HG03045 (cell line): ENCODE measurements around the gene ZC3H7A.
A peak's percentile ranks its signal among the peaks of the same experiment; 100 is the strongest.

ENCODE experiments used
- ATAC-seq: cut with Tn5 transposase; IDR thresholded peaks from one replicate; pipeline ENCODE4 v1.9.1; 2021; ENCODE audit warnings: mild to moderate bottlenecking, moderate library complexity; ENCODE audit not compliant: unreplicated experiment

Gene ZC3H7A

DNA sequence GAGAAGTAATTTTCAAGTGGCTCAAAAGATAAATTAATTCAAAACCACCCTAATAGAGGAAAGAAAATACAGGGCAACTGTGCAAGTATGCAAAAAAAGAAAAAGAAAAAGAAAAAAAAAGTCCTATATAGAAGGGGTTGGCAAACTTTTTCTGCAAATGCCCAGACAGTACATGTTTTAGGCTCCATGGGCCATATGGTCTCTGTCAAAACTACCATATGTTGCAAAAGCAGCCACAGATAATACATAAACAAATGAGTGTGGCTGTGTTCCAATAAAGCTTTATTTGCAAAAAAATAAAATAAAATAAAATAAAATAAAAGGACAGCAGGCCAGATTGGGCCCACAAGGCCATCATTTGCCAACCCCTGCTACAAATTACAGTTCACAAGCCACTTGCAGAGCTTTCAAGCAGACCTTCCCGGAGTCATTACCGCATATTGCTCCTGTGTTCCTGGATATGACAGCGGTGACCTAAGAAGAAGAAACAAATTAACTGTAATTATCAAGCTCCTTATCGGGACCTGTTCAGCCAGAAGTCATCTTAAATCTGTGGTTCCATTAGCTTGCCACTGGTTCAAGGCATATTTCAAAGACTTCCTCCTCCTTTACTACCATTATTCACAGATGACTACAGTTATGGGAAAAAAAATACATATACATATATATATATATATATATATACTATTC lies 15.9 kb downstream of the ZC3H7A start:
- ATAC-seq = no peak

DNA sequence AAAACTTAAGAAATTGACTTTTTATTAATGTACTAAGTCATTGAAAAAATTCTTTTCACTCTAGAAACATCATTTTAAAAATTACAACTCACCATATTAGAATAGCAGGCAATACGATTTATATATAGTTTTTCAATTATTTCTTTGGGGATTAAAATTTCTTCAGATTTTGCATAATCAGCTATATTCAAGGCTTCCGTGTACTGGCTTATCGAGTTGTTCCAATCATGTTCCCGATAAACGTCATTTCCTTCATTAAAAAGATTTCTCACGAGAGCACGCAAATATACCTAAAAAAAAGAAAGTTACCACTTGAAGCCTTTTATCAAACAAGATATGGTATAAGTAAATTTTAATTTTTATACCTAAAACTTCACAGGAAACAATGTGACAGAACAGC lies 18.0 kb downstream of the ZC3H7A start:
- no peak for ATAC-seq

DNA sequence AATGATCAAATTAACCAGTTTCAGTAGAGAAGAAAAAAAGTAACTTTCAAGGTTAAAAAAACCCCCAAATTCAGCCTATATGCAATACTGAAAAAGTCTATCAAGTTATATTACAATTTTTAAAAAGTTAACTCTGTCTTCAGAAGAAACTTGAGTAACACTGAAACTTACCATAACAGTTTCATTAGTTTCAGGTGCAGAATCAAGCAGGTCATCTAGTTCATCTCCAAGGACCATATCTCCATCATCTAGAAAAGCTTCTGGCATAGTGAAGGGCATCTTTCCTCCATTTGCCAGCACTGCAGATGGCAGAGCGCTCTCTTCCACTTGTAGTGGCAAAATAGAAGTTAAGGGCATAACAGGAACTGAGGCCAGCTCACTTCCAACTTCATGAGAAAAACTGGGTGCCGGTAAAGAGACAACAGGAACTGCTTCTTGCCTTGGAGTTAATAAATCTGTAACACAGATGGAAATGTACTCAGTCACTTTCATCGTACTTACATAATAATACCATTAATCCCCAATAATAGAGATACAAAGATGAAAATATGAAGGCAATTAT lies 22.9 kb downstream of the ZC3H7A start:
- ATAC-seq = no peak

DNA sequence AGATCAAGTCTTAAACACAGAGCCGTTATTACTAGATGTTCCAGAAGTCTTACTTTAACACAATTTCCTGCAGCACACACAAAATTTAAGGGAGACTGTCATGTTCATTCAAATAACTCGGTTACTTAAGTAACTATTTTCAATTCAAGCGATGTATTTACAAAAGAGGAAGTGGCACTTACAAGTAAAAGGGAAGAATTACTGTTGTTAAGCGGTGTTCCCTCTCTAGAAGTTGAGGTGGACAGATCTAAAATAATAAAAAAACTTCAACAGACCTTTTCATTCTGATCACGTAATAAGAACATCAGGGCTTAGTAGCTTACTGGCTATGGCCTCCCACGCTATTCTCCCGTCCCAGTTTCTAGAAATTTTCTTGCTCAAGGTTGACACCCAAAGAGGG lies 28.2 kb downstream of the ZC3H7A start:
- ATAC-seq = no peak

DNA sequence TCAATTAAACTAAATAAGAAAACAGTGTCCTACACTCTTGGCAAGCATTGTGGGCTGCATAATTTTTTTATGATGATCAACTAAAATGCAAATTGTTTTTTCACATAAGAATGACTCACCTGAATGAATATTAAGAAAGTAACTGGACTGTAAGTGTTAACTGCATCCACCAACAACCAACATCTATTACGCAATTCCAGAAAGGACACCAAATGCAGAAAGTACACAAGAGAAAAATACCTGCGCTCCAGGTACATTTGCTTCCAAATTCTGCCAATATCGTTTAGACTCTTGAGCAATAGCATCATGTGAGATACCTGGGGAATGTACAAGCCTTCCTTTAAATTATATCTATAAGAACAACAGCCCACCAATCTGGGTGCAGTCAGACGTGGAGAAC lies 34.6 kb downstream of the ZC3H7A start:
- no peak for ATAC-seq

DNA sequence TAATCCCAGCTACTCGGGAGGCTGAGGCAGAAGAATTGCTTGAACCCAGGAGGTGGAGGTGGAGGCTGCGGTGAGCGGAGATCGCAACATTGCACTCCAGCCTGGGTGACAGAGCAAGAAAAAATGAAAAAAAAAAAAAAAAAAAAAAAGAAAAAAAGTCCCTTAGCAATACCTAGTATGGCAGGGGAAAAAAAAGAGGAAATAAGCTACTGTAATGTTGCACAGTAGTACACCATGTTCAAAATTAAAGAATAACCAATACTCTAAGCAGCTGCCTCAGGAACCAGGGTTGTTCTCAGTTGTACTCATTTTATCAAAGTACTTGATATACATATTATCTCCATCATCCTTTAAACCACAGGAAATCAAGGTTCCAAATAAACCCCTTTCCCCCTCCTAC lies 37.1 kb downstream of the ZC3H7A start:
- ATAC-seq = no peak

DNA sequence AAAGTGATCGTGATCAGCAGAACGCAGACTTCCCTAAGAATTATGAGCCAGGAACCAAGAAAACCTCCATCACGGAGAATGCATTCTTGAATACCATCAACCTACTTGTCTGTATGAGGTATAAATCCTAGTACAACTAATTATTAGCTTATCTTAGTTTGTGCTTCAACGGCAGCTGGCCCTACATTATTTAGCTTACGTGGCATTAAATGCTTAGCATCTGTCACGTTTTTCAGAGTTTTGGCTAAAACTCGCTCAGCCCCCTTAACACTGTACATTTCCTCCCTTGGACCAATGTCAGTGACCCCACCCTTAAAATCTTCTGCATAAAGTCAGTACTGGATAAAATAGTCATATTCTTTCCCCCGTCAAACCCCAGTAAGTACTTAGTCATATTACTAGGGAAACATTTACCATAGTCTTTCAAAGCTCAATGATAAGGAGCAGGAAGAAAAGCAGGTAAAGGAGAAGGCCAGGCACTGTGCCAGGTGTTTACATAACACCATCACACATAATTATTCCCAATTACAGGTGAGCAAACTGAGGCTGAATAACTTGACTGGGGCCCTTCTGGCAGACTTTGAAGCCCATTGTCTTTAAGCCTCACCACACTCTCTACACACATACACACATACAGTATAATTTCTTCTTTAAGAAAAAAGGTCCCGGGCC lies 37.8 kb downstream of the ZC3H7A start:
- ATAC-seq = no peak

DNA sequence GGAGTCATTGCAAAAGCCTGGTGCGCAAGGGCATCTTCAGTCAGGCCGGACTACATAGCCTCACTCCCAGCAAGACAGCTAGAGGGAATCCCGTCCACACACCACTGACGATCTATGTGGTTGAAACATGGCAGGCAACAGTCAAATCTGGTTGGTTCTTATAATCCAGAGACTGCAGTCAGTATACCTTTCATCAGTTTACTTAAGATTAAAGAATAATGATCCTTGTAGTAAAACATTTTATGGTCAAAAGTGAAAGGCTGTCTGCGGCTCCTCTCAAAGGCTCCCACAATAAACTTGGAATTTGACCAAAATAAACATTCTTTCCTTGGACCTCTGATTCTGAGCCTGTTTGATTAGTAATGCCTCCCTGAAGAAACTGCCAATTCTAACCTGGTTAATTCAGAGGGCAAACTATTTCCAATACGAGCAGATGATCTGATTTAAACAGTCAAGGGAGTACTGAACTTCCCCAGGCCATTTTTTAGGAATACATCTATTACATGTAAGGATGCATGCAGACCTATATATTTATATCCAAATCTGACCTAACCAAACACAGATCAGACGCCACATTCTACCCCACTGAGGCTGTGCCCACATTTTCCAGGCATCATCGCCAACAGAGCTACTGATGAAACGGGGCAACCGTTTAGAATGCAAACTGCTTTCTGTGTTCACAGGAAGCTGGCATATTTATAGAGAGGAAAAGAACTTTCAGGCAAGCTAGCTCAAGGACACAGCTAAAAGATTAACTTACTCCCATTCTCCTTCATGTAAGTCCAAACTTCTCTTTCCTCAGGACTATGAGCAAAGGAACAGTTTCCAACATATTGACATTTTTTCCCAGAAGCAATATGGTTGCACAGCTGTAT lies 39.1 kb downstream of the ZC3H7A start:
- no peak for ATAC-seq

DNA sequence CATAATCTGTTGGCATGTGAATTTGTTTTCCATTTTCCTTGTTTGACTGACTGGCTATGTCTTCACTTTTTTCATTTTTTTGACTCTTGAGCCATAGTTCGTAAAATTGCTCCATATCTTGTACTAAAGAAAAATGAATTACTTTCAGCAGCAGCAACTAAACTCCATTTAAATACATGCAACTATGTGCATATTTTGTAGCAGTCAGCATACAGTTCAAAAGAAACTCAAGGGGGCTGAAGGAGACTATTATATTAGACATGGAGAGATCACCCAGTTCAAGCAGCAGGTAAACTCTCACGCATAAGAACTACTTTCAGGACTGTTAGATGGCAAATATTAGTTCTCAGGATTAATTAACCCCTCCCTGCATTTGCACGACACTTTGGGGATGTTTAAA lies 40.8 kb downstream of the ZC3H7A start:
- ATAC-seq = no peak

DNA sequence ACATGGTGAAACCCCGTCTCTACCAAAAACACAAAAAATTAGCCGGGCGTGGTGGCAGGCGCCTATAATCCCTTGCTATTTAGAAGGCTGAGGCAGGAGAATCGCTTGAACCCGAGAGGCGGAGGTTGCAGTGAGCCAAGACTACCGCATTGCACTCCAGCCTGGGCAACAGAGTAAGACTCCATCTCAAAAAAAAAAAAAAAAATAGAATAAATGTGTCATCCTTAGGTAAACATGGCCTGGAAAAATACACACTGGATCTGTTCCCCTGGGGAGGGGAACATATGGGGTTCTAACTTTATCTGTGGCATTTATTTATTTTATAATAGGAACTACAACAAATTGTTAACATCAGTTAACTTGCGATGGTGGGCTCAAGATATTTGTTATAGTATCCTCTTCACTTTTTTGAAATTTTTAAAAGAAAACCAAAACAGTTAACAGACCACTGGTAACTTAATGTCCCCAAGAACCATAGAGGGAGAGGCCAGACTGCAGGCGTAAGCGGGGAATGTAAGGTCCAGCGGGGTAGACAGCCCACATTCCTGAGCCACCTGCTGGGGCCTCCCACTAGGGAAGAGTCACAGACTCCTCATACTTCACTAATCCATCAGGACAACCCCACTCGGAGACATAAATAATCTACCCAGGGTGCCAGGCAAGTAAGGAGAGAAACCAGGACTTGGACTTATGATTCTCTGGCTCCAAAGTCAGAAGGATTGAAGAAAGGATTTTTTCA lies 41.9 kb downstream of the ZC3H7A start:
- no peak for ATAC-seq

DNA sequence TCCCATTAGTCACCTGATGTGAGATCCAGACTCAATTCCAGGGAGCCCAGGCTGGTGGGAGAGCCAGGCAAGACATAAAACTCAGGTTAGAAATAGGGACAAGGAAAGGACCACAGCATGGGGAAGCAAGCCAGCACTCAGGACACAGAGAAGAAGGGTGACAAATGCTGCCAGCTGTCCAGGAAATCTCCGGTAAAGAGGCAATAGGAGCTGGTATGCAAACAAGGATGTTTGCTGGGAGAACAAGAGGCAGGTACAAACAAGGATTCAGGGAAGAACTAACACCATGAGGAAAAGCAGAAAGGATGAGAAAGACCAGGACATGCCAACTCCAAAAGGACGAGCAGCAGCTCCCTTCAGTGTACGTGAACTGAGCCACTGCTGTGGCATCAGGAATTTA lies 44.2 kb downstream of the ZC3H7A start:
- ATAC-seq = no peak

DNA sequence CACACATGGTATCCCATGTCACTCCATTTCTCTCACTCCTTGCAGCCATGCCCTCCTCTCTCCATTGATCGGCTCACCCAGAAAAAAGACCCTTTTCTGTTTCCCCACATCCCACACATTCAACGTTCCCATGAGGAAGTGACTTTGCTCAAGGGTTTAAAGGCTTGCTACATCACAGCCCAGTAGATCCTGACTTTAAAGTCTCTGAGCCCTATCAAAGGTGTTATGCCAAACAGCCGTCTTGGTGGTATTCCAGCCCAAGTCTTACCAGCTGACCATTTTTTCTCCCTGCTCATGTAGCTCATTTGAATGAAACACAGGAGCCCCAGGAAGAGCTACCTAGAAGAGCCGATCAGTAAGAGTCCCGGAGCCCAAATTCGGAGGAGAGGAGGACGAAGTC lies 47.0 kb downstream of the ZC3H7A start:
- no peak for ATAC-seq

DNA sequence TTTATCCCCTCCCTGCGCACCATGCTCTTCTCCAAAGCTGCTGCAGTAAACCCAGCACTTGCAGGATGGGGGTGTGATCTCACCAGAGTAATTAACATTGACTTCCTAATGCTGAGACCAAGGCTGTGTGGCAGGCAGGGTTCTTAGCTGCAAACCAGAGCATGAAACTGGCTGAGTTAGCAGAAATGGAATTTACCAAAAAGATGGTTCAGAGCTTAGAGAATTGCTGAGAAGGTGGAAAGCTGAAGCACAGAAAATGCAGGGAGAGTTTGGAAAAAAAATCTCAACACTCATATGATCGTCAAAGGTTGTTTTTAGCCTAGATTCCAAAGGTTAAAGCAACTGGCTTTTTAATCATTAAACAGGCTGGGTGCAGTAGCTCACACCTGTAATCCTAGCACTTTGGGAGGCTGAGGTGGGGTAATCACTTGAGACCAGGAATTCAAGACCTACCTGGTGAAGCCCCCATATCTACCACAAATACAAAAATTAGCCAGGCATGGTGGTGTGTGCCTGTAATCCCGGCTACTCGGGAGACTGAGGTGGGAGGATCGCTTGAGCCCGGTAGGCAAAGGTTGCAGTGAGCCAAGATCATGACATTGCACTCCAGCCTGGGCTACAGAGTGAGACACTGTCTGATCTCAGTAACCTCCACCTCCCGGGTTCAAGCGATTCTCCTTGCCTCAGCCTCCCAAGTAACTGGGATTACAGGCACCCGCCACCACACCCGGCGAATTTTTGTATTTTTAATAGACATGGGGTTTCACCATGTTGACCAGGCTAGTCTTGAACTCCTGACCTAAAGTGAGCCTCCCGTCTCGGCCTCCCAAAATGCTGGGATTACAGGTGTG lies 48.4 kb downstream of the ZC3H7A start:
- ATAC-seq = no peak

DNA sequence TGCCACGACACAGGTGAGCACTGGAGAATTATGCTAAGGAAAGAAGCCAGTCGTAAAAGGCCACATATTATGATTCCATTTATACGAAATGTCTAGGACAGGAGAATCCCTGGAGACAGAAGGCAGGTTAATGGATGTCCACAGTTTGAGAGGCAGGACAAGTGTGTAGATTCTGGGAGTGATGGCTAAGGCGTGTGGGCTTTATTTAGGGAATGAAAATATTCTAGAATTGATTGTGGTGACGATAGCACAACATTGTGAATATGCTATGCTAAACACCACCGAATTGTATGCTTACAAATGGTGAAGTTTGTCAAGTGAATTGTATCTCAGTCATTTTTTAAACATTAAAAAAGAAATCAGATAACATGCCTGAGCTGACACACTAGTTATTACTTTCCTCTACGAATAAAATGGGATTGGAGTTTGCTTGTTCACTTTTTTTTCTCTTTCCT lies 49.1 kb downstream of the ZC3H7A start:
- no peak for ATAC-seq

DNA sequence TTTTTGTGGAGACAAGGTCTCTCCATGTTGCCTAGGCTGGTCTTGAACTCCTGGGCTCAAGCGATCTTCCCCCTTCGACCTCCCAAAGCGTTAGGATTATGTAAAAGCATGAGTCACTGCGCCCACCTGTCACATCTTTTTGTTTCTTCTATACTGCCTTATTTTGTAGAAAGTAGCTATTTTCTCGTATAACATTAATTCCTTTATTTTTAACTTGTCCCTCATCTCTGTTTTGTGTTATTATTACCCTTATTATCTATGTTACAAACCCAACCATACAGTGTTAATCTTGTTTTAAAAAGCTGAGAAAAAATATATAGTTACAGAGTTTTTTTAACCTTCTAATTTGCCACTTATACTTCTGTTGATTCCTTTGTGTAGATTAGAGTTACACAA lies 53.0 kb downstream of the ZC3H7A start:
- ATAC-seq = no peak

DNA sequence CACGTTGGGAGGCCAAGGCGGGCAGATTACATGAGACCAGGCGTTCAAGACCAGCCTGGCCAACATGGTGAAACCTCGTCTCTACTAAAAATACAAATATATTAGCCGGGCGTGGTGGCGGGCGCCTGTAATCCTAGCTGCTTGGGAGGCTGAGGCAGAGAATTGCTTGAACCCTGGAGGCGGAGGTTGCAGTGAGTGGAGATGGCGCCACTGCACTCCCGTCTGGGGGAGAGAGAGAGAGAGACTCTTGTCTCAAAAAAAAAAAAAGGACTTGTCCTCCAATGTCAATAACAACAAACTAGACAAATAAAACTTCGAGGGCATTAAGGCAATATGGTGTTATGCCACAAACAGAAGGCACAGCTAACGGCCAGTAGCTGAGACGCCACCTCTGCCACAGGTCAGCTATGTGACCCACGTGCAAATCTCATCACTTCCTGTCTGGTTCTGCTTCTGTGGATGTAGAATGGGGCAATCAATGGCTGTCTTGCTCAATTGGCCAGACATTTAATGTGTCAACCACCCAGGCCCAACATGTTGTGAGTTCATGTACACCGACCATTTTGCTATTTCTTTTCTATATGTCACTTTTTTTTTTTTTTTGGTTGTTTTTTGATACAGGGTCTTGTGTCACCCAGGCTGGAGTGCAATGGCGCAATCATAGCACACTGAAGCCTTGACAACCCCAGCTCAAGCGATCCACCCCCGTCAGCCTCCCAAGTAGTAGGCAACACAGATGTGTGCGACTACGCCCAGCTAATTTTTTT lies 53.6 kb downstream of the ZC3H7A start:
- no peak for ATAC-seq

DNA sequence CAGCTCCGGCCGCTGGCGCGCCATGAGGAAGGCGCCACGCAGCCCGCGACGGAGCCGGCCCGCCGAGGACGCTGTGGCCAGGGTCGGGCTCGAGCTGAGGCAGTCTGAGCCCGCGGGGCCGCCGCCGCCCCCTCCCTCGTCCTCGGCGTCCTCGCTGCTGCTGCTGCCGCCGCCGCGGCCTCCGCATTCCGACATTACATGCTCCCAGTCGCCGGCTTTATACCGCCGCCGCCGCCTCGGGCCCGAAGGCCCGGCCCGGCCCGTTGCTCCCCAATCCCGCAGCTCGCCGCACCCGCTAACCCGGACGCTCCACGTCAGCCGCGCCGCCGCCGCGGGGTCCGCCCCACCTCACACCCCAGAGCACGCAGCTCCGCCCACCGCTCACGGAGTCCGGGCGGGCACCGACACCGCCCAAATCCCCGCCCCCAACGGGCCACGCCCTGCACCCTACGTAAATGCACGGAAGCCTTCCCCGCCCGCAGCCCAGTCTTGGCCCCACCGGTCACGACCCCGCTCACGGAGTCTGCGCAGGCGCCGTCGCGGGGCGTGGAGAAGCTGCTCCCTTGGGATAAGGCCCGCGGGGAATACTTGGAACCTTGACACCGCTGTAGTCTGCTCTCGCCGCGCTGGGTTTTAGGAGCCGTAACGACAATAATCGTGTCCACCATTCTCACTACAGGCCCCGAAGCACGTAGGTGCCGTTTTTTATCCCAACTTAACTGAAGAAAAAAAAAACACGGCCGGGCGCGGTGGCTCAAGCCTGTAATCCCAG lies 54.3 kb downstream of the ZC3H7A start, which contains the start of gene TXNDC11:
Gene TXNDC11, minus strand, starts transcription at position 322 of the 772 bp plus-strand sequence. Its CDS starts 127 bp downstream, at position 195.
- peak; percentile 90 for ATAC-seq

DNA sequence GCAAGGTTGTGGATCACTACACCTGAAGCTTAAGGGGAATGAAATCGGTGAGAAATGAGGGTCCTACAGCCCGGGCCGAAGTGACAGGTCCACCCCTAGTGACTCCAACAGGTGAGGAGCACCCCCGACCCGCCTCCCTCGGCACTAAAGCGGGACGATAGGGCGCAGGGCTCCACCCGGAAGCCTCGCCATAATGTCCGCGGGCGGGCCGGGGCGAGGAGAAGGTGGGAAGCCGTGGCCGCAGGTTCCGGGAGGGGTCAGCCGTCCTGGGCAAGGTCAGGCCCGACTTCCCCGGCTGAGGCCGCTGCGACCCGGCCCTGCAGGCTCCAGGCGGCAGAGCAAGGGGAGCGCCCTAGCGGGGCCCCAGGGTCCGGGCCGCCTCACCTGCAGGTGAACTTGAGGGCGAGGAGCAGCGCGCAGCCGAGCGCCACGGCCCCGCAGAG lies 54.9 kb downstream of the ZC3H7A start:
- ATAC-seq = peak; percentile 13
